Caco-2 (cell line): Measurements from ENCODE around the gene NUBP1. TPM values are rescaled to one million over a fixed set of nuclear protein-coding genes. Genes with fewer than 3 reads are reported as not detected.

Source experiments
- Bru-seq: library from RNA; stranded (reverse); fragments of 400-500 nt; gene quantifications from one replicate; lab custom pipeline; 2021; lab: Mats Ljungman, UMichigan
- BruChase-seq, 2 experiments: library from RNA; stranded (reverse); fragments of 400-500 nt; gene quantifications; one replicate each; lab custom pipeline; 2021; lab: Mats Ljungman, UMichigan
- BruUV-seq: library from RNA; stranded (reverse); fragments of 400-500 nt; replicated peaks from 2 replicates; lab custom pipeline; 2021; lab: Mats Ljungman, UMichigan
- CTCF ChIA-PET: fragments of 300-600 bp; sonication (Branson Sonifier 250); formaldehyde crosslinking; loops from one replicate; lab custom pipeline; 2022; ENCODE audit warnings: antibody characterized with exemption; lab: Charles Lee
- POLR2A ChIA-PET: fragments of 300-600 bp; sonication (Branson Sonifier 250); formaldehyde crosslinking; loops from one replicate; lab custom pipeline; 2022; ENCODE audit warnings: antibody characterized with exemption; lab: Charles Lee
- DNase-seq, 2 experiments: peaks; one replicate each; pipeline versions ENCODE4 v3.0.0 to v3.0.0-alpha.2; 2020 to 2022
- H3K27me3 ChIP-seq: replicated peaks from 2 replicates; pipeline ENCODE4 v1.6.0; 2011; ENCODE audit warnings: low read length; ENCODE audit not compliant: control insufficient read depth, insufficient read depth
- H3K36me3 ChIP-seq: 2 replicates; pipeline ENCODE4 v1.5.1; 2011; ENCODE audit warnings: low read length; ENCODE audit not compliant: control insufficient read depth, insufficient read depth
- H3K4me1 ChIP-seq: fragments of 250-450 bp; sonication (Bioruptor Pico); 2 replicates; pipeline ENCODE4 v1.5.1; 2020; ENCODE audit warnings: mild to moderate bottlenecking
- H3K4me3 ChIP-seq: 2 replicates; pipeline ENCODE4 v1.5.1; 2011; ENCODE audit warnings: low read depth, mild to moderate bottlenecking, control low read depth, low read length
- H3K9me3 ChIP-seq: fragments of 250-450 bp; sonication (Bioruptor Pico); 2 replicates; pipeline ENCODE4 v1.5.1; 2020; ENCODE audit warnings: mild to moderate bottlenecking, moderate library complexity
- H3K27ac Mint-ChIP-seq: one replicate; pipeline ENCODE4 v1.8.0; 2022; ENCODE audit warnings: mixed read lengths; ENCODE audit not compliant: unreplicated experiment
- H3K27me3 Mint-ChIP-seq: one replicate; pipeline ENCODE4 v1.8.0; 2022; ENCODE audit warnings: mixed read lengths; ENCODE audit not compliant: insufficient read depth, unreplicated experiment
- H3K36me3 Mint-ChIP-seq: one replicate; pipeline ENCODE4 v1.8.0; 2022; ENCODE audit warnings: mild to moderate bottlenecking, mixed read lengths; ENCODE audit not compliant: insufficient read depth, unreplicated experiment
- H3K4me1 Mint-ChIP-seq: one replicate; pipeline ENCODE4 v1.8.0; 2022; ENCODE audit warnings: low read depth, mixed read lengths; ENCODE audit not compliant: unreplicated experiment
- H3K4me3 Mint-ChIP-seq: one replicate; pipeline ENCODE4 v1.8.0; 2022; ENCODE audit warnings: mild to moderate bottlenecking, moderate library complexity, mixed read lengths; ENCODE audit not compliant: unreplicated experiment
- H3K9me3 Mint-ChIP-seq: one replicate; pipeline ENCODE4 v1.8.0; 2022; ENCODE audit warnings: mixed read lengths; ENCODE audit not compliant: unreplicated experiment
- intact Hi-C: fragments of 100-400 bp; cut with micrococcal nuclease; formaldehyde crosslinking; loops from one replicate; pipeline ENCODE4 v1.10.0; 2022; ENCODE audit not compliant: unreplicated experiment
- long read RNA-seq: library from polyadenylated mRNA; stranded (forward); transcript quantifications from one replicate; pipeline ENCODE4 v2.0.0, GENCODE V29; 2022
- total RNA-seq: library from RNA; stranded (reverse); gene quantifications from 2 replicates; pipeline ENCODE4 v1.2.3, GENCODE V29; 2022
- TF ChIP-seq, protein P1 (sequence below), 2 experiments: fragments of 200-600 bp in 1 of 2; IDR thresholded peaks; 1 replicate in 1 of 2; 2 replicates in 1 of 2; pipeline versions ENCODE4 v1.5.1 to v1.8.0; 2011 to 2022; ENCODE audit warnings: antibody characterized with exemption in 1 of 2, control low read depth in 1 of 2, inconsistent platforms in 1 of 2, low read depth in 1 of 2, low read length in 1 of 2, mild to moderate bottlenecking in 1 of 2, moderate library complexity in 1 of 2; ENCODE audit not compliant: insufficient read depth in 1 of 2, severe bottlenecking in 1 of 2, unreplicated experiment in 1 of 2

NUBP1 gene
- total RNA-seq (25.3 and 28.3 TPM in 2 replicates), Bru-seq, nascent RNA (percentile 58 among the genes with signal in this experiment), BruChase-seq, experiment 1, labeled RNA remaining after a 2-hour chase (percentile 57 among the genes with signal in this experiment), BruChase-seq, experiment 2, labeled RNA remaining after a 6-hour chase (percentile 61 among the genes with signal in this experiment)
- long read RNA-seq, transcript NUBP1-201 (11 exons, 1,228 nt) = major isoform, 51 of 68 reads
- long read RNA-seq, partial matches to known transcripts = 5 of 68 reads
- long read RNA-seq, other reads (novel, unspliced or antisense) = 8 of 68 reads

- ChIA-PET POLR2A (interaction anchor here (0.6 to 1.3 kb wide), 6 partner anchors 9 to 1941 kb away, joined by 3 to 7 read pairs (median 4); partner anchors contain the start of gene DEXI), CTCF (interaction anchor here (0.6 to 1.7 kb wide), 7 partner anchors 175 to 697 kb away, joined by 3 to 14 read pairs (median 4); partner anchors contain the start of gene DEXI)
- intact Hi-C loops = loop anchor here (1.0 kb wide), 1 partner anchor 175 kb away; no protein-coding TSS in a partner anchor
Measured at GRCh38 chr16:10743610-10744369, at the start of gene NUBP1. NUBP1 (plus strand) TSS chr16:10743842; CDS start chr16:10743864, 22 bp downstream.

GRCh38 chr16:10693889-10694288 is 49.8 kb upstream of the NUBP1 start:
- intact Hi-C loops = no loop called here
- POLR2A ChIA-PET = no interaction called here
- Histone ChIP-seq H3K9me3 (no peaks in the 10 kb centered on the region), H3K27me3 (no peaks in the 10 kb centered on the region), H3K4me1 (no peaks in the 10 kb centered on the region), H3K4me3 (no peak overlapping the region), H3K36me3 (no peaks in the 10 kb centered on the region)
- BruUV-seq = no TSS peak
- CTCF ChIA-PET = no interaction called here
- Mint-ChIP-seq H3K4me1 (no peaks in the 10 kb centered on the region), H3K27ac (no peak overlapping the region), H3K4me3 (no peak overlapping the region), H3K27me3 (no peaks in the 10 kb centered on the region), H3K9me3 (no peaks in the 10 kb centered on the region), H3K36me3 (no peaks in the 10 kb centered on the region)
- TF ChIP-seq, protein P1, sequence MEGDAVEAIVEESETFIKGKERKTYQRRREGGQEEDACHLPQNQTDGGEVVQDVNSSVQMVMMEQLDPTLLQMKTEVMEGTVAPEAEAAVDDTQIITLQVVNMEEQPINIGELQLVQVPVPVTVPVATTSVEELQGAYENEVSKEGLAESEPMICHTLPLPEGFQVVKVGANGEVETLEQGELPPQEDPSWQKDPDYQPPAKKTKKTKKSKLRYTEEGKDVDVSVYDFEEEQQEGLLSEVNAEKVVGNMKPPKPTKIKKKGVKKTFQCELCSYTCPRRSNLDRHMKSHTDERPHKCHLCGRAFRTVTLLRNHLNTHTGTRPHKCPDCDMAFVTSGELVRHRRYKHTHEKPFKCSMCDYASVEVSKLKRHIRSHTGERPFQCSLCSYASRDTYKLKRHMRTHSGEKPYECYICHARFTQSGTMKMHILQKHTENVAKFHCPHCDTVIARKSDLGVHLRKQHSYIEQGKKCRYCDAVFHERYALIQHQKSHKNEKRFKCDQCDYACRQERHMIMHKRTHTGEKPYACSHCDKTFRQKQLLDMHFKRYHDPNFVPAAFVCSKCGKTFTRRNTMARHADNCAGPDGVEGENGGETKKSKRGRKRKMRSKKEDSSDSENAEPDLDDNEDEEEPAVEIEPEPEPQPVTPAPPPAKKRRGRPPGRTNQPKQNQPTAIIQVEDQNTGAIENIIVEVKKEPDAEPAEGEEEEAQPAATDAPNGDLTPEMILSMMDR (IDR thresholded peaks at IDR 0.05; ENCODE audit: insufficient read depth in 1 of 2, low read depth in 1 of 2, low read length in 1 of 2, severe bottlenecking in 1 of 2, unreplicated experiment in 1 of 2) = no peak
- DNase-seq = no peak

More at GRCh38 chr16:10743610-10744369, at the start of gene NUBP1:
- H3K36me3 ChIP-seq = no peaks in the 10 kb centered on the region; the same call in 1 of the 2 replicates
- TSS peak; percentile 77 for BruUV-seq
- H3K27ac Mint-ChIP-seq = peak within 1 kb of the TSS; percentile 97
- H3K27me3 ChIP-seq = no peaks in the 10 kb centered on the region
- peaks cover 9% of the 10 kb centered on the region for H3K36me3 Mint-ChIP-seq
- H3K4me3 ChIP-seq = peak within 1 kb of the TSS; percentile 85
- peak; percentile 97 to 99 for DNase-seq
- H3K9me3 Mint-ChIP-seq = no peaks in the 10 kb centered on the region
- H3K27me3 Mint-ChIP-seq = no peaks in the 10 kb centered on the region
- no peaks in the 10 kb centered on the region for H3K4me1 ChIP-seq
- H3K4me1 Mint-ChIP-seq = peaks cover 12% of the 10 kb centered on the region
- peak within 1 kb of the TSS; percentile 89 for H3K4me3 Mint-ChIP-seq
- TF ChIP-seq, protein P1 (IDR thresholded peaks at IDR 0.05; ENCODE audit: insufficient read depth in 1 of 2, low read depth in 1 of 2, low read length in 1 of 2, severe bottlenecking in 1 of 2, unreplicated experiment in 1 of 2) = no peak
- no peaks in the 10 kb centered on the region for H3K9me3 ChIP-seq

GRCh38 chr16:10694306-10694705 is 49.3 kb upstream of the NUBP1 start:
- intact Hi-C loops = no loop called here
- Histone ChIP-seq H3K4me3 (no peak overlapping the region), H3K9me3 (no peaks in the 10 kb centered on the region), H3K4me1 (no peaks in the 10 kb centered on the region), H3K36me3 (no peaks in the 10 kb centered on the region), H3K27me3 (no peaks in the 10 kb centered on the region)
- Mint-ChIP-seq H3K36me3 (no peaks in the 10 kb centered on the region), H3K4me1 (no peaks in the 10 kb centered on the region), H3K27me3 (no peaks in the 10 kb centered on the region), H3K27ac (no peak overlapping the region), H3K9me3 (no peaks in the 10 kb centered on the region), H3K4me3 (no peak overlapping the region)
- no TSS peak for BruUV-seq
- ChIA-PET POLR2A (no interaction called here), CTCF (no interaction called here)
- DNase-seq = no peak
- TF ChIP-seq, protein P1 (IDR thresholded peaks at IDR 0.05; ENCODE audit: insufficient read depth in 1 of 2, low read depth in 1 of 2, low read length in 1 of 2, severe bottlenecking in 1 of 2, unreplicated experiment in 1 of 2) = no peak
